HEK293 (cell line): ENCODE data around the gene E4F1.

ENCODE experiments used
- CTCF ChIA-PET: fragments of 350-600 bp; formaldehyde crosslinking; extraction: SDS; loops from one replicate; lab custom pipeline; 2021; ENCODE audit warnings: antibody characterized with exemption; lab: Yijun Ruan, JAX
- POLR2A ChIA-PET: fragments of 300-600 bp; formaldehyde crosslinking; extraction: SDS; loops from one replicate; lab custom pipeline; 2020; ENCODE audit warnings: antibody characterized with exemption, inconsistent platforms; lab: Yijun Ruan, JAX
- H3K27ac ChIP-seq: fragments of 200-500 bp; sonication (Bioruptor generic); 2 replicates; pipeline ENCODE4 v1.5.1; 2014; ENCODE audit warnings: low read depth, low read length, control low read depth, inconsistent platforms; ENCODE audit errors: extremely low read depth
- H3K36me3 ChIP-seq, 2 experiments: fragments of 200-500 bp in 1 of 2; sonication (Bioruptor generic) in 1 of 2; 1 replicate in 1 of 2; 2 replicates in 1 of 2; pipeline ENCODE4 v1.5.1; 2014 to 2017; ENCODE audit warnings: inconsistent platforms in 2 of 2, low read length in 2 of 2; ENCODE audit not compliant: control insufficient read depth in 2 of 2, insufficient read depth in 1 of 2
- H3K4me1 ChIP-seq: fragments of 200-500 bp; sonication (Bioruptor generic); 2 replicates; pipeline ENCODE4 v1.5.1; 2014; ENCODE audit warnings: mild to moderate bottlenecking, low read length, inconsistent platforms; ENCODE audit not compliant: control insufficient read depth, insufficient read depth
- H3K4me3 ChIP-seq: 2 replicates; pipeline ENCODE4 v1.5.1; 2011; ENCODE audit warnings: low read depth, mild to moderate bottlenecking, control low read depth, low read length, moderate library complexity
- H3K9me3 ChIP-seq: fragments of 200-500 bp; sonication (Bioruptor generic); 2 replicates; pipeline ENCODE4 v1.5.1; 2014; ENCODE audit warnings: low read depth, low read length, inconsistent platforms; ENCODE audit not compliant: control insufficient read depth, insufficient read depth
- GLIS2 ChIP-seq: fragments of 450-650 bp; formaldehyde crosslinking; IDR thresholded peaks from 2 replicates; pipeline ENCODE4 v1.5.1; 2016; ENCODE audit warnings: missing biosample characterization, missing genetic modification characterization
- HOXC10 ChIP-seq: sonication (generic); formaldehyde crosslinking; IDR thresholded peaks from 2 replicates; pipeline ENCODE4 v1.8.1; 2023; ENCODE audit warnings: mild to moderate bottlenecking, missing genetic modification reagents
- WT1 ChIP-seq: fragments of 450-650 bp; formaldehyde crosslinking; IDR thresholded peaks from 2 replicates; pipeline ENCODE4 v1.5.1; 2016; ENCODE audit warnings: missing biosample characterization, missing genetic modification characterization
- ZBTB1 ChIP-seq: fragments of 450-650 bp; formaldehyde crosslinking; IDR thresholded peaks from 2 replicates; pipeline ENCODE4 v1.5.1; 2016; ENCODE audit warnings: missing biosample characterization, missing genetic modification characterization
- ZFP3 ChIP-seq: fragments of 450-650 bp; formaldehyde crosslinking; IDR thresholded peaks from 2 replicates; pipeline ENCODE4 v1.5.1; 2016; ENCODE audit warnings: low read depth, missing biosample characterization, missing genetic modification characterization
- ZNF114 ChIP-seq: fragments of 450-650 bp; formaldehyde crosslinking; IDR thresholded peaks from 2 replicates; pipeline ENCODE4 v1.5.0; 2017; ENCODE audit warnings: missing biosample characterization, missing genetic modification characterization
- ZNF132 ChIP-seq: fragments of 450-650 bp; formaldehyde crosslinking; IDR thresholded peaks from 2 replicates; pipeline ENCODE4 v1.5.1; 2017; ENCODE audit warnings: missing biosample characterization, missing genetic modification characterization, borderline replicate concordance
- ZNF184 ChIP-seq: fragments of 450-650 bp; IDR thresholded peaks from 2 replicates; pipeline ENCODE4 v1.5.1; 2018; ENCODE audit warnings: missing biosample characterization, mild to moderate bottlenecking, missing genetic modification characterization
- ZNF2 ChIP-seq: fragments of 450-650 bp; formaldehyde crosslinking; IDR thresholded peaks from 2 replicates; pipeline ENCODE4 v1.5.1; 2016; ENCODE audit warnings: missing biosample characterization, missing genetic modification characterization
- ZNF23 ChIP-seq: fragments of 450-650 bp; formaldehyde crosslinking; IDR thresholded peaks from 2 replicates; pipeline ENCODE4 v1.5.1; 2016; ENCODE audit warnings: missing biosample characterization, missing genetic modification characterization, borderline replicate concordance
- ZNF24 ChIP-seq: fragments of 450-650 bp; formaldehyde crosslinking; IDR thresholded peaks from 2 replicates; pipeline ENCODE4 v1.5.1; 2016; ENCODE audit warnings: missing biosample characterization, missing genetic modification characterization
- ZNF530 ChIP-seq: fragments of 450-650 bp; formaldehyde crosslinking; IDR thresholded peaks from 2 replicates; pipeline ENCODE4 v1.5.1; 2016; ENCODE audit warnings: low read depth, missing biosample characterization, missing genetic modification characterization
- ZNF585B ChIP-seq: fragments of 450-650 bp; formaldehyde crosslinking; IDR thresholded peaks from 2 replicates; pipeline ENCODE4 v1.5.1; 2016; ENCODE audit warnings: missing biosample characterization, missing genetic modification characterization
- ZSCAN16 ChIP-seq: fragments of 450-650 bp; formaldehyde crosslinking; IDR thresholded peaks from 2 replicates; pipeline ENCODE4 v1.5.1; 2016; ENCODE audit warnings: missing biosample characterization, missing genetic modification characterization
- TF ChIP-seq, protein P1 (sequence below): fragments of 450-650 bp; formaldehyde crosslinking; IDR thresholded peaks from 2 replicates; pipeline ENCODE4 v1.5.1; 2016; ENCODE audit warnings: missing biosample characterization, missing genetic modification characterization
- TF ChIP-seq, protein P2 (sequence below): fragments of 450-650 bp; formaldehyde crosslinking; IDR thresholded peaks from 2 replicates; pipeline ENCODE4 v1.5.1; 2016; ENCODE audit warnings: missing biosample characterization, missing genetic modification characterization
- TF ChIP-seq, protein P3 (sequence below): fragments of 450-650 bp; formaldehyde crosslinking; IDR thresholded peaks from 2 replicates; pipeline ENCODE4 v1.5.1; 2016; ENCODE audit warnings: missing biosample characterization, missing genetic modification characterization, low read depth
- TF ChIP-seq, protein P4 (sequence below): fragments of 450-650 bp; formaldehyde crosslinking; IDR thresholded peaks from 2 replicates; pipeline ENCODE4 v1.5.1; 2017; ENCODE audit warnings: missing biosample characterization, missing genetic modification characterization

The E4F1 gene

DNA sequence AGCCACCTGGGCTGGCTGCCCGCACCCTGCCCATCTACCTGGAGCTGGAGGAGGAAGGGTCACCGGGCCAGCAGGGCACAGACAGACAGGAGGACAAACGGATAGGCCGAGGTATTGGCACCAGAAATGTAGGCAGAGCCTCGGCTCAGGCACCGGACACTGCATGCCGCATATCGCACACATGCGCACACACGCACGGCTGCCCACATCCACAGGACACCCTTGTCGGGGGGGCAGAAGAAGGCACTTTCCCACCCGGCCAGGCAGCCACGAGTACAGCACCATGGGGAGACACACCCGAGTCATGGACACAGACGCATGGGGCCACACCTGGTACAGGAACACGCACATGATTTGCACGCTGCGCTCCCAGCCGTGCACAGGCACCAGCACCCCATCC lies 41.4 kb upstream of the E4F1 start:
- H3K27ac ChIP-seq = no peak overlapping the region
- no peaks in the 10 kb centered on the region for H3K4me1 ChIP-seq
- CTCF ChIA-PET = no interaction called here
- peaks cover 0 to 24% of the 10 kb centered on the region in 2 experiments; a peak in 1 of 3 replicates for H3K36me3 ChIP-seq
- no peak for TF ChIP-seq ZNF132
- TF ChIP-seq, protein P1, sequence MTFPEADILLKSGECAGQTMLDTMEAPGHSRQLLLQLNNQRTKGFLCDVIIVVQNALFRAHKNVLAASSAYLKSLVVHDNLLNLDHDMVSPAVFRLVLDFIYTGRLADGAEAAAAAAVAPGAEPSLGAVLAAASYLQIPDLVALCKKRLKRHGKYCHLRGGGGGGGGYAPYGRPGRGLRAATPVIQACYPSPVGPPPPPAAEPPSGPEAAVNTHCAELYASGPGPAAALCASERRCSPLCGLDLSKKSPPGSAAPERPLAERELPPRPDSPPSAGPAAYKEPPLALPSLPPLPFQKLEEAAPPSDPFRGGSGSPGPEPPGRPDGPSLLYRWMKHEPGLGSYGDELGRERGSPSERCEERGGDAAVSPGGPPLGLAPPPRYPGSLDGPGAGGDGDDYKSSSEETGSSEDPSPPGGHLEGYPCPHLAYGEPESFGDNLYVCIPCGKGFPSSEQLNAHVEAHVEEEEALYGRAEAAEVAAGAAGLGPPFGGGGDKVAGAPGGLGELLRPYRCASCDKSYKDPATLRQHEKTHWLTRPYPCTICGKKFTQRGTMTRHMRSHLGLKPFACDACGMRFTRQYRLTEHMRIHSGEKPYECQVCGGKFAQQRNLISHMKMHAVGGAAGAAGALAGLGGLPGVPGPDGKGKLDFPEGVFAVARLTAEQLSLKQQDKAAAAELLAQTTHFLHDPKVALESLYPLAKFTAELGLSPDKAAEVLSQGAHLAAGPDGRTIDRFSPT = 0 out of 2 replicates have a peak, but pooled peaks have one; percentile 14
- H3K4me3 ChIP-seq = no peak overlapping the region
- H3K9me3 ChIP-seq = no peaks in the 10 kb centered on the region
- POLR2A ChIA-PET = interaction anchor here (1.1 to 1.2 kb wide), 2 partner anchors 27 to 31 kb away, joined by 7 read pairs; partner anchors contain the start of gene TRAF7

DNA sequence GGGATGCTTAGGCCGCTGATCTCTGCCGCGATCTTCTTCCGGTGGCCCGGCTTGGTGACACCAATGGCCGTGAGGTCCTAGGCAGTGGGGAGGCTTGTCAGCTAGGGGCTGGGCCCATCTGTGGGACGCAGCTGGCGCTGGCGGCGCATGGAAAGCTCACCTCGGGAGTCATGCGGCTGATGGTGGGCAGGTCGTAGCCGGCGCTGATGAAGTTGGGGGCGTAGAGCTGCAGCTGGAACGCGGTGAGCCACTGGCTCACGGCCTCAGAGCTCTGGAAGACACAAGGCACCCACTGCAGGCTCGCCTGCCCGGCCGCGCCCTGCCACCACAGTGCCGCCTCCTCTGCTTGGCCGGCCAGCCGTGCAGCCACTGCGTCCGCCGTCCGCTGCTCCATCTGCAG lies 39.7 kb upstream of the E4F1 start:
- H3K36me3 ChIP-seq = peaks cover 0 to 15% of the 10 kb centered on the region in 2 experiments; a peak in 1 of 3 replicates
- H3K4me3 ChIP-seq = no peak overlapping the region
- H3K4me1 ChIP-seq = no peaks in the 10 kb centered on the region
- ChIA-PET CTCF (interaction anchor here (0.7 kb wide), 1 partner anchor 68 kb away, joined by 5 read pairs; the partner anchor contains the start of gene ECI1), POLR2A (no interaction called here)
- no peak overlapping the region for H3K27ac ChIP-seq
- H3K9me3 ChIP-seq = no peaks in the 10 kb centered on the region
- TF ChIP-seq WT1 (no peak), GLIS2 (no peak), ZNF114 (tag by site-specific recombination) (no peak), ZSCAN16 (tag by site-specific recombination) (no peak), ZBTB1 (tag by site-specific recombination) (no peak), ZNF24 (tag by site-specific recombination) (no peak), ZNF23 (no peak), ZNF585B (no peak), ZNF530 (tag by site-specific recombination) (no peak), ZFP3 (no peak), ZNF184 (tag by site-specific recombination) (no peak), ZNF2 (tag by site-specific recombination) (no peak), HOXC10 (CRISPR knock-in tag) (no peak)
- TF ChIP-seq, protein P2, sequence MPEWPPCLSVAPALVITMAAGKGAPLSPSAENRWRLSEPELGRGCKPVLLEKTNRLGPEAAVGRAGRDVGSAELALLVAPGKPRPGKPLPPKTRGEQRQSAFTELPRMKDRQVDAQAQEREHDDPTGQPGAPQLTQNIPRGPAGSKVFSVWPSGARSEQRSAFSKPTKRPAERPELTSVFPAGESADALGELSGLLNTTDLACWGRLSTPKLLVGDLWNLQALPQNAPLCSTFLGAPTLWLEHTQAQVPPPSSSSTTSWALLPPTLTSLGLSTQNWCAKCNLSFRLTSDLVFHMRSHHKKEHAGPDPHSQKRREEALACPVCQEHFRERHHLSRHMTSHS (tag by site-specific recombination) = no peak
- TF ChIP-seq, protein P3, sequence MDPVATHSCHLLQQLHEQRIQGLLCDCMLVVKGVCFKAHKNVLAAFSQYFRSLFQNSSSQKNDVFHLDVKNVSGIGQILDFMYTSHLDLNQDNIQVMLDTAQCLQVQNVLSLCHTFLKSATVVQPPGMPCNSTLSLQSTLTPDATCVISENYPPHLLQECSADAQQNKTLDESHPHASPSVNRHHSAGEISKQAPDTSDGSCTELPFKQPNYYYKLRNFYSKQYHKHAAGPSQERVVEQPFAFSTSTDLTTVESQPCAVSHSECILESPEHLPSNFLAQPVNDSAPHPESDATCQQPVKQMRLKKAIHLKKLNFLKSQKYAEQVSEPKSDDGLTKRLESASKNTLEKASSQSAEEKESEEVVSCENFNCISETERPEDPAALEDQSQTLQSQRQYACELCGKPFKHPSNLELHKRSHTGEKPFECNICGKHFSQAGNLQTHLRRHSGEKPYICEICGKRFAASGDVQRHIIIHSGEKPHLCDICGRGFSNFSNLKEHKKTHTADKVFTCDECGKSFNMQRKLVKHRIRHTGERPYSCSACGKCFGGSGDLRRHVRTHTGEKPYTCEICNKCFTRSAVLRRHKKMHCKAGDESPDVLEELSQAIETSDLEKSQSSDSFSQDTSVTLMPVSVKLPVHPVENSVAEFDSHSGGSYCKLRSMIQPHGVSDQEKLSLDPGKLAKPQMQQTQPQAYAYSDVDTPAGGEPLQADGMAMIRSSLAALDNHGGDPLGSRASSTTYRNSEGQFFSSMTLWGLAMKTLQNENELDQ (tag by site-specific recombination) = no peak
- TF ChIP-seq, protein P4, sequence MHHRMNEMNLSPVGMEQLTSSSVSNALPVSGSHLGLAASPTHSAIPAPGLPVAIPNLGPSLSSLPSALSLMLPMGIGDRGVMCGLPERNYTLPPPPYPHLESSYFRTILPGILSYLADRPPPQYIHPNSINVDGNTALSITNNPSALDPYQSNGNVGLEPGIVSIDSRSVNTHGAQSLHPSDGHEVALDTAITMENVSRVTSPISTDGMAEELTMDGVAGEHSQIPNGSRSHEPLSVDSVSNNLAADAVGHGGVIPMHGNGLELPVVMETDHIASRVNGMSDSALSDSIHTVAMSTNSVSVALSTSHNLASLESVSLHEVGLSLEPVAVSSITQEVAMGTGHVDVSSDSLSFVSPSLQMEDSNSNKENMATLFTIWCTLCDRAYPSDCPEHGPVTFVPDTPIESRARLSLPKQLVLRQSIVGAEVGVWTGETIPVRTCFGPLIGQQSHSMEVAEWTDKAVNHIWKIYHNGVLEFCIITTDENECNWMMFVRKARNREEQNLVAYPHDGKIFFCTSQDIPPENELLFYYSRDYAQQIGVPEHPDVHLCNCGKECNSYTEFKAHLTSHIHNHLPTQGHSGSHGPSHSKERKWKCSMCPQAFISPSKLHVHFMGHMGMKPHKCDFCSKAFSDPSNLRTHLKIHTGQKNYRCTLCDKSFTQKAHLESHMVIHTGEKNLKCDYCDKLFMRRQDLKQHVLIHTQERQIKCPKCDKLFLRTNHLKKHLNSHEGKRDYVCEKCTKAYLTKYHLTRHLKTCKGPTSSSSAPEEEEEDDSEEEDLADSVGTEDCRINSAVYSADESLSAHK (tag by site-specific recombination) = no peak
